Measurements from ENCODE around the gene APH1B.
"Not testable (repeated sequence)": the region's sequence is repeated elsewhere in the genome, so short reads cannot be mapped to it uniquely, and the experiment has no call there.

Gene APH1B

GRCh38 chr15:63331456-63331855 lies 54.1 kb downstream of the APH1B start:
- DNase-seq (ENCODE audit: low spot score): no peak

- DNase-seq (ENCODE audit: low spot score): no peak
Observed at GRCh38 chr15:63332367-63333124, 55.1 kb downstream of the APH1B start.

GRCh38 chr15:63334821-63335220 lies 57.4 kb downstream of the APH1B start:
- DNase-seq (ENCODE audit: low spot score): no peak

- DNase-seq (ENCODE audit: low spot score): no peak
Observed at GRCh38 chr15:63335543-63336240, 58.3 kb downstream of the APH1B start.

- no peak for DNase-seq (ENCODE audit: low spot score)
Observed at GRCh38 chr15:63337046-63337445, 59.6 kb downstream of the APH1B start.

- no peak for DNase-seq (ENCODE audit: low spot score)
Observed at GRCh38 chr15:63338170-63338569, 60.8 kb downstream of the APH1B start.

- DNase-seq (ENCODE audit: low spot score): peak; percentile 23
Observed at GRCh38 chr15:63339006-63339766, 61.8 kb downstream of the APH1B start.

GRCh38 chr15:63339836-63340235 lies 62.4 kb downstream of the APH1B start:
- no peak for DNase-seq (ENCODE audit: low spot score)

GRCh38 chr15:63340353-63340752 lies 62.9 kb downstream of the APH1B start:
- no peak for DNase-seq (ENCODE audit: low spot score)

GRCh38 chr15:63340878-63341277 lies 63.5 kb downstream of the APH1B start:
- DNase-seq (ENCODE audit: low spot score): no peak

- DNase-seq (ENCODE audit: low spot score): no peak
Observed at GRCh38 chr15:63341898-63342297, 64.5 kb downstream of the APH1B start.

- not testable (repeated sequence) for DNase-seq (ENCODE audit: low spot score)
Observed at GRCh38 chr15:63342996-63343562, 65.7 kb downstream of the APH1B start.

- peak; percentile 12 for DNase-seq (ENCODE audit: low spot score)
Observed at GRCh38 chr15:63344731-63345390, 67.5 kb downstream of the APH1B start.

- DNase-seq (ENCODE audit: low spot score): no peak
Observed at GRCh38 chr15:63345391-63345752, 68.0 kb downstream of the APH1B start.

GRCh38 chr15:63347074-63347857 lies 69.9 kb downstream of the APH1B start:
- DNase-seq (ENCODE audit: low spot score): no peak

- DNase-seq (ENCODE audit: low spot score): no peak
Observed at GRCh38 chr15:63348392-63348791, 71.0 kb downstream of the APH1B start.

GRCh38 chr15:63349156-63349555 lies 71.8 kb downstream of the APH1B start:
- no peak for DNase-seq (ENCODE audit: low spot score)

- no peak for DNase-seq (ENCODE audit: low spot score)
Observed at GRCh38 chr15:63349621-63350020, 72.2 kb downstream of the APH1B start.

- DNase-seq (ENCODE audit: low spot score): no peak
Observed at GRCh38 chr15:63350178-63350621, 72.8 kb downstream of the APH1B start.

GRCh38 chr15:63351170-63351569 lies 73.8 kb downstream of the APH1B start:
- DNase-seq (ENCODE audit: low spot score): no peak

GRCh38 chr15:63352808-63353207 lies 75.4 kb downstream of the APH1B start:
- DNase-seq (ENCODE audit: low spot score): no peak
